Measurements from ENCODE around the gene MAPKAPK2. TPM values are rescaled to one million over a fixed set of nuclear protein-coding genes. Genes with fewer than 3 reads are reported as not detected.
A peak's percentile ranks its signal among the peaks of the same experiment; 100 is the strongest.

The MAPKAPK2 gene
- total and polyA plus RNA-seq, 2 donors (not counting 1 experiment from before 2014, with no cell fraction given) = 60.3 to 85.8 TPM

- POLR2A ChIA-PET = interaction anchor here (0.6 to 1.3 kb wide), 2 partner anchors 10 to 129 kb away, joined by 3 to 4 read pairs; no protein-coding TSS in a partner anchor
- H3K9ac ChIP-seq (ENCODE audit: low read length) = no peak overlapping the region
- DNase-seq (no peak), ATAC-seq (ENCODE audit: low read depth) (no peak)
- no peak overlapping the region for H3K4me3 Mint-ChIP-seq
- peaks cover 11% of the 10 kb centered on the region for H3K27me3 Mint-ChIP-seq
- H3K27ac ChIP-seq (ENCODE audit: low read length in 2 of 2) = no peak overlapping the region
- peaks cover 4% of the 10 kb centered on the region for H3K79me2 ChIP-seq (ENCODE audit: control insufficient read depth, insufficient read depth, low read length)
- H3K27ac Mint-ChIP-seq = no peak overlapping the region
- 100% methylated on average over 3 of the region's 3 CpGs for WGBS (ENCODE audit: insufficient coverage)
- H3K36me3 ChIP-seq (replicated peaks in 1 of 2; ENCODE audit: control extremely low read depth in 1 of 2, control insufficient read depth in 1 of 2, extremely low read depth in 1 of 2, insufficient read depth in 2 of 2, low read length in 1 of 2) = no peaks in the 10 kb centered on the region
- no peaks in the 10 kb centered on the region for H3K9me3 ChIP-seq (ENCODE audit: control extremely low read depth in 1 of 3, control insufficient read depth in 2 of 3, insufficient read depth in 1 of 3, low read length in 2 of 3)
- H3K4me1 Mint-ChIP-seq = peaks cover 27% of the 10 kb centered on the region
- no peak overlapping the region for H3K4me2 ChIP-seq (replicated peaks; ENCODE audit: low read depth, low read length, poor library complexity, severe bottlenecking)
- TF ChIP-seq CTCF (IDR thresholded peaks at IDR 0.05) (no peak), EZH2 (IDR thresholded peaks at IDR 0.05; ENCODE audit: borderline replicate concordance, insufficient read depth, low read depth, low read length, poor library complexity, severe bottlenecking) (no peak)
- no peaks in the 10 kb centered on the region for H3K9me3 Mint-ChIP-seq (ENCODE audit: insufficient read depth)
- no peak overlapping the region for H2AFZ ChIP-seq (ENCODE audit: insufficient read depth, low read depth, low read length, poor library complexity, severe bottlenecking)
- peaks cover 37 to 48% of the 10 kb centered on the region in 2 donors for H3K4me1 ChIP-seq (ENCODE audit: control insufficient read depth in 2 of 2, insufficient read depth in 2 of 2, low read length in 2 of 2)
- intact Hi-C loops (cut with micrococcal nuclease) = no loop called here
- peaks cover 0 to 36% (median 6%) of the 10 kb centered on the region in 4 experiments for H3K27me3 ChIP-seq (replicated peaks in 1 of 4; ENCODE audit: control extremely low read depth in 1 of 4, control insufficient read depth in 3 of 4, insufficient read depth in 4 of 4, low read length in 3 of 4)
- peaks cover 7% of the 10 kb centered on the region for H4K20me1 ChIP-seq (ENCODE audit: control insufficient read depth, insufficient read depth, low read length, poor library complexity, severe bottlenecking)
- CTCF ChIA-PET = interaction anchor here (0.7 to 7.1 kb wide), 9 partner anchors 8 to 305 kb away, joined by 3 to 86 read pairs (median 3); no protein-coding TSS in a partner anchor
- H3K4me3 ChIP-seq (ENCODE audit: control extremely low read depth in 1 of 5, extremely low read depth in 1 of 5, insufficient read depth in 1 of 5, low read depth in 2 of 5, low read length in 4 of 5) = no peak overlapping the region
Measured at GRCh38 chr1:206674236-206674635, 10.5 kb upstream of the MAPKAPK2 start.

GRCh38 chr1:206674745-206675175, 9.9 kb upstream of the MAPKAPK2 start:
- no peak overlapping the region for H2AFZ ChIP-seq (ENCODE audit: insufficient read depth, low read depth, low read length, poor library complexity, severe bottlenecking)
- peaks cover 40 to 53% of the 10 kb centered on the region in 2 donors for H3K4me1 ChIP-seq (ENCODE audit: control insufficient read depth in 2 of 2, insufficient read depth in 2 of 2, low read length in 2 of 2)
- no peak overlapping the region for H3K9ac ChIP-seq (ENCODE audit: low read length)
- peaks cover 11% of the 10 kb centered on the region for H3K27me3 Mint-ChIP-seq
- DNase-seq = no peak
- TF ChIP-seq EZH2 (IDR thresholded peaks at IDR 0.05; ENCODE audit: borderline replicate concordance, insufficient read depth, low read depth, low read length, poor library complexity, severe bottlenecking) = no peak
- ChIA-PET POLR2A (interaction anchor here (0.6 kb wide), 1 partner anchor 129 kb away, joined by 3 read pairs; no protein-coding TSS in a partner anchor), CTCF (interaction anchor here (0.7 to 7.1 kb wide), 5 partner anchors 9 to 39 kb away, joined by 3 to 86 read pairs (median 7); partner anchors contain the start of gene DYRK3)
- ATAC-seq (ENCODE audit: low read depth) = no peak
- H3K27ac Mint-ChIP-seq = peak overlapping the region; percentile 21
- WGBS (ENCODE audit: insufficient coverage) = 100% methylated on average over 1 of the region's 1 CpG
- peaks cover 4% of the 10 kb centered on the region for H3K79me2 ChIP-seq (ENCODE audit: control insufficient read depth, insufficient read depth, low read length)
- no peaks in the 10 kb centered on the region for H3K9me3 Mint-ChIP-seq (ENCODE audit: insufficient read depth)
- no peak overlapping the region for H3K4me3 Mint-ChIP-seq
- H3K27ac ChIP-seq (ENCODE audit: low read length in 2 of 2) = no peak overlapping the region
- intact Hi-C loops (cut with micrococcal nuclease) = loop anchor here (5.0 kb wide), 2 partner anchors 43 to 117 kb away; no protein-coding TSS in a partner anchor
- no peak overlapping the region for H3K4me3 ChIP-seq (ENCODE audit: control extremely low read depth in 1 of 5, extremely low read depth in 1 of 5, insufficient read depth in 1 of 5, low read depth in 2 of 5, low read length in 4 of 5)
- H3K4me1 Mint-ChIP-seq = peaks cover 31% of the 10 kb centered on the region
- H3K9me3 ChIP-seq (ENCODE audit: control extremely low read depth in 1 of 3, control insufficient read depth in 2 of 3, insufficient read depth in 1 of 3, low read length in 2 of 3) = no peaks in the 10 kb centered on the region
- peaks cover 8% of the 10 kb centered on the region for H4K20me1 ChIP-seq (ENCODE audit: control insufficient read depth, insufficient read depth, low read length, poor library complexity, severe bottlenecking)
- H3K27me3 ChIP-seq (replicated peaks in 1 of 4; ENCODE audit: control extremely low read depth in 1 of 4, control insufficient read depth in 3 of 4, insufficient read depth in 4 of 4, low read length in 3 of 4) = peaks cover 0 to 32% (median 6%) of the 10 kb centered on the region in 4 experiments
- no peak overlapping the region for H3K4me2 ChIP-seq (replicated peaks; ENCODE audit: low read depth, low read length, poor library complexity, severe bottlenecking)
- no peaks in the 10 kb centered on the region for H3K36me3 ChIP-seq (replicated peaks in 1 of 2; ENCODE audit: control extremely low read depth in 1 of 2, control insufficient read depth in 1 of 2, extremely low read depth in 1 of 2, insufficient read depth in 2 of 2, low read length in 1 of 2)
